Ovary (tissue), 3 donors: ENCODE results near the gene GLI3.

ENCODE experiments used
- POLR2A ChIP-seq: fragments of 450-650 bp; IDR thresholded peaks from one replicate; pipeline ENCODE4 v1.6.1; 2017; ENCODE audit warnings: antibody characterized with exemption, mild to moderate bottlenecking, moderate library complexity
- TF ChIP-seq, protein P1 (sequence below), 3 donors: fragments of 450-650 bp in 2 of 3; fragments of 200-600 bp in 1 of 3; IDR thresholded peaks; one replicate each; pipeline versions ENCODE4 v1.5.1 to v1.8.0; 2016 to 2022; ENCODE audit warnings: antibody characterized with exemption in 3 of 3, mild to moderate bottlenecking in 1 of 3
- donor health status: DM: no; HTN: no; CAD: no.

DNA sequence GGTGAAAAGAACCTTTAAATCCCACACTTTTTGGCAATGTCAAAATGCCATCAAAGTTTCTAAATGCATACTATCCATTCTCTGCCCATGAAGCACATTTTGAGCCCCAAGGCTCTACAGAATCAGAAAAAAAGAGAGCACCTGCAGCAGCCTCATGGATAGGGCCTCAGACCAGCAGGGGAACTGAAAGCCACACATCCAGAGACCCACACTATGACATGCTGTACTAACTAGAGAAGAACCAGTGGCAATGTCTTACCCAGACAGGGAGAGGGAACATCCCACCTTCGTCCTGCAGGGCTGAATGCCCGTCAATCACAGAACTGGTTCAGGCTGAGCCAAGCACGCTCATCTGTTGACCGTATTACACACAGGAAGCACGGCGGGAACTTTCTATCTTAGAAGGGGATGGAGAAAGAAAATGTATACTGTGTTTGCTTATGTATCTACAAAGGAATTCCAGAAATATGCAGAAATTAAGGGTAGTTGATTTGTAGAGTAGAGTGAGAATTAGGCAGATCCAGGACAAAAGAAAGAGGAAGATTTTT, 237.2 kb downstream of the GLI3 start:
- TF ChIP-seq, protein P1, sequence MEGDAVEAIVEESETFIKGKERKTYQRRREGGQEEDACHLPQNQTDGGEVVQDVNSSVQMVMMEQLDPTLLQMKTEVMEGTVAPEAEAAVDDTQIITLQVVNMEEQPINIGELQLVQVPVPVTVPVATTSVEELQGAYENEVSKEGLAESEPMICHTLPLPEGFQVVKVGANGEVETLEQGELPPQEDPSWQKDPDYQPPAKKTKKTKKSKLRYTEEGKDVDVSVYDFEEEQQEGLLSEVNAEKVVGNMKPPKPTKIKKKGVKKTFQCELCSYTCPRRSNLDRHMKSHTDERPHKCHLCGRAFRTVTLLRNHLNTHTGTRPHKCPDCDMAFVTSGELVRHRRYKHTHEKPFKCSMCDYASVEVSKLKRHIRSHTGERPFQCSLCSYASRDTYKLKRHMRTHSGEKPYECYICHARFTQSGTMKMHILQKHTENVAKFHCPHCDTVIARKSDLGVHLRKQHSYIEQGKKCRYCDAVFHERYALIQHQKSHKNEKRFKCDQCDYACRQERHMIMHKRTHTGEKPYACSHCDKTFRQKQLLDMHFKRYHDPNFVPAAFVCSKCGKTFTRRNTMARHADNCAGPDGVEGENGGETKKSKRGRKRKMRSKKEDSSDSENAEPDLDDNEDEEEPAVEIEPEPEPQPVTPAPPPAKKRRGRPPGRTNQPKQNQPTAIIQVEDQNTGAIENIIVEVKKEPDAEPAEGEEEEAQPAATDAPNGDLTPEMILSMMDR (IDR thresholded peaks at IDR 0.05) = no peak
- TF ChIP-seq POLR2A = no peak
